Measurements from ENCODE around the gene TOP2A. TPM values are rescaled to one million over a fixed set of nuclear protein-coding genes. Genes with fewer than 3 reads are reported as not detected.
"Not testable (repeated sequence)": the region's sequence is repeated elsewhere in the genome, so short reads cannot be mapped to it uniquely, and the experiment has no call there.

Gene TOP2A
- total RNA-seq, 4 donors from 2014 or later: 11.8 to 32.2 (median 16.5) TPM

DNA sequence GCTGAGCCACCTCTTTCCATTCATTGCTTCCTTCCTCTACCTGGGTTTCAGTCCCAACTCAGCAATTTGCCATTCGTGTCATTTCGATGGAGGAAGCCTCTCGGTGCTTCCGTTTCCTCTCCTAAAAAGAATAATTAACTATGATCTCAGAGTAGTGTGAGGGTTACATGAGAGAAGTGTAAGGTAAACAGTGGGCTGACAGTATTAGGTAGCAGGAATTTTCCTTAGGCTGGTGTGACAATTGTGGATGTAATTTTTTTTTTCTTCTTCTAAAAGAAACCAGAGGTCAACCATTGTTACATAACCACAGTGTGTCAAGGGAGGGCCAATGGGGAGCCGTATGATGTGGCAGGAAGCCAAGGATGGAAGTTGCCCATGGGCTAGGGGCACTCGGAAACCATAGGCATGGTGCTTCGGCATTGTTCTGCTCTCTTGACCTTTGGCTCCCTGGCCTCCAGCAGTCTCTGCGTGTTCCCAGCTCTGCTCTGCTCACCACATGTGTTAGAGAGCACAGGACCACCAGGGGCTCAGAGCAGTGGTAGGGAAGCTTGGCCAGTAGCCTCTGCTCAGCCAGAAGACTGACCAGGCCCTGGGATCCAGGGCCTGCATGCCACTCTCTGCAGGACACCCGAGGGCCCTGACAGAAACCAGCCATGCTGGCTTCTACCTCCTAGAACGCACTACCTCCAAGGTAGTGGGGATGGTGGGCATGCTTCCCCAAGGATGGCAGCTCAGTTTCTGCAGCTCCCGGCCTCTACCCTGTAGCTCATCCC is 2.0 kb upstream of the TOP2A start:
- Histone ChIP-seq H3K36me3 (no peaks in the 10 kb centered on the region), H3K9me3 (no peaks in the 10 kb centered on the region), H3K27me3 (no peaks in the 10 kb centered on the region), H3K27ac (no peak overlapping the region), H3K4me1 (peaks cover 0 to 17% (median 0%) of the 10 kb centered on the region in 4 donors), H3K4me3 (no peak overlapping the region)
- TF ChIP-seq POLR2A (IDR thresholded peaks at IDR 0.05): no peak
- TF ChIP-seq, protein P1, sequence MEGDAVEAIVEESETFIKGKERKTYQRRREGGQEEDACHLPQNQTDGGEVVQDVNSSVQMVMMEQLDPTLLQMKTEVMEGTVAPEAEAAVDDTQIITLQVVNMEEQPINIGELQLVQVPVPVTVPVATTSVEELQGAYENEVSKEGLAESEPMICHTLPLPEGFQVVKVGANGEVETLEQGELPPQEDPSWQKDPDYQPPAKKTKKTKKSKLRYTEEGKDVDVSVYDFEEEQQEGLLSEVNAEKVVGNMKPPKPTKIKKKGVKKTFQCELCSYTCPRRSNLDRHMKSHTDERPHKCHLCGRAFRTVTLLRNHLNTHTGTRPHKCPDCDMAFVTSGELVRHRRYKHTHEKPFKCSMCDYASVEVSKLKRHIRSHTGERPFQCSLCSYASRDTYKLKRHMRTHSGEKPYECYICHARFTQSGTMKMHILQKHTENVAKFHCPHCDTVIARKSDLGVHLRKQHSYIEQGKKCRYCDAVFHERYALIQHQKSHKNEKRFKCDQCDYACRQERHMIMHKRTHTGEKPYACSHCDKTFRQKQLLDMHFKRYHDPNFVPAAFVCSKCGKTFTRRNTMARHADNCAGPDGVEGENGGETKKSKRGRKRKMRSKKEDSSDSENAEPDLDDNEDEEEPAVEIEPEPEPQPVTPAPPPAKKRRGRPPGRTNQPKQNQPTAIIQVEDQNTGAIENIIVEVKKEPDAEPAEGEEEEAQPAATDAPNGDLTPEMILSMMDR (IDR thresholded peaks at IDR 0.05): no peak
- peak in 1 of 3 donors; percentile 40 for DNase-seq

DNA sequence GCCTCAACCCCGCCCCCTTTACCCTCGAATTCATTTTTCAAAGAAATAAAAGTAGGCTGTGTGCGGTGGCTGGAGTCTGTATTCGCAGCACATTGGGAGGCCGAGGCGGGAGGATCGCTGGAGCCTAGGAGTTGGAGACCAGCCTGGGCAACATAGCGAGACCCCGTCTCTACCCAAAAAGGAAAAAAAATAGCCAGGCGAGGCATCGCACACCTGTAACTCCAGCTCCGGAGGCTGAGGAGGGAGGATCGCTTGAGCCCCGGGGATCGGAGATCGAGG is 671 bp upstream of the TOP2A start:
- Histone ChIP-seq H3K4me1 (peaks cover 0 to 17% (median 0%) of the 10 kb centered on the region in 4 donors), H3K27ac (peak overlapping the region; percentile 41 to 67 (median 60)), H3K4me3 (peak overlapping the region; percentile 52 to 90 (median 65)), H3K9me3 (no peaks in the 10 kb centered on the region), H3K36me3 (no peaks in the 10 kb centered on the region), H3K27me3 (no peaks in the 10 kb centered on the region)
- DNase-seq: peak in 2 of 3 donors; percentile 23 to 58
- TF ChIP-seq POLR2A (IDR thresholded peaks at IDR 0.05): no peak
- TF ChIP-seq, protein P1 (IDR thresholded peaks at IDR 0.05): no peak

DNA sequence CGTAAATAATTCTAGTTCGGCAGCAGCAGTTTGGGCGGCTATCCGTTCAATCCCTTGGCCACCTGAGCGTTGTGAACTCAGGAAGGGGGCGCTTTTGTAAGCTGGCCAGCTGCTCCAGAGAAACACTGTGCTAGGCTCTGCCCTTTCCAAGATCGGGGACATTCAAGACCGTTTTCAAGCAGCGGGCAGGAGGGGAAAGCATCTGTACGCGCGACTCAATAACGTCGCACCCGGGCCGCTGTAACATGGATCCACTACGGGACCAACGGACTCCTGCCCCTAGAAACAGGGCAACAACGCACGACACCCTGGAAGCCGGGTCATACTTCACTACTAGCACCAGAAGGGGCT is 463 bp downstream of the TOP2A start:
- Histone ChIP-seq H3K4me1 (peaks cover 0 to 17% (median 0%) of the 10 kb centered on the region in 4 donors), H3K9me3 (no peaks in the 10 kb centered on the region), H3K27me3 (no peaks in the 10 kb centered on the region), H3K27ac (peak overlapping the region in 2 of 4 donors; percentile 17 to 67), H3K4me3 (peak overlapping the region; percentile 52 to 90 (median 65)), H3K36me3 (no peaks in the 10 kb centered on the region)
- peak in 2 of 3 donors; percentile 22 to 48 for DNase-seq
- TF ChIP-seq, protein P1 (IDR thresholded peaks at IDR 0.05): no peak
- TF ChIP-seq POLR2A (IDR thresholded peaks at IDR 0.05): no peak

DNA sequence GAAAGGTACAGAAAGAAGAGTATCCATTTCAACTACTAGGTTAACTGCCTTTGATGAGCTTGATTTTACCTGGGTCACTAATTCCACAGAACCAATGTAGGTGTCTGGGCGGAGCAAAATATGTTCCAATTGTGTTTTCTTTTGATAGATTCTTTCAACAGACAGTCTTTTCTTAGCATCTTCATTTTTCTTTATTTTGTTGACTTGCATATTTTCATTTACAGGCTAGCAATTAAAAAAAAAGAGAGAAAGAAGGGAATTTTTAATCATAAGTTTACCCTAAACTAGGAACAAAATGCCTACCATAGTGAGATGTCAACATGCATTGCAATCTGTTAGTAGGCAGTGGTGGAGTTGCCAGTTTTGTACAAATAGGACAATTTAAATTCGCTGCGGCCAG is 1.0 kb downstream of the TOP2A start:
- Histone ChIP-seq H3K27ac (no peak overlapping the region), H3K4me3 (peak overlapping the region in 3 of 4 donors; percentile 59 to 90 (median 71)), H3K36me3 (no peaks in the 10 kb centered on the region), H3K9me3 (no peaks in the 10 kb centered on the region), H3K27me3 (no peaks in the 10 kb centered on the region), H3K4me1 (peaks cover 0 to 17% (median 0%) of the 10 kb centered on the region in 4 donors)
- no peak for DNase-seq
- TF ChIP-seq, protein P1 (IDR thresholded peaks at IDR 0.05): no peak
- TF ChIP-seq POLR2A (IDR thresholded peaks at IDR 0.05): no peak

DNA sequence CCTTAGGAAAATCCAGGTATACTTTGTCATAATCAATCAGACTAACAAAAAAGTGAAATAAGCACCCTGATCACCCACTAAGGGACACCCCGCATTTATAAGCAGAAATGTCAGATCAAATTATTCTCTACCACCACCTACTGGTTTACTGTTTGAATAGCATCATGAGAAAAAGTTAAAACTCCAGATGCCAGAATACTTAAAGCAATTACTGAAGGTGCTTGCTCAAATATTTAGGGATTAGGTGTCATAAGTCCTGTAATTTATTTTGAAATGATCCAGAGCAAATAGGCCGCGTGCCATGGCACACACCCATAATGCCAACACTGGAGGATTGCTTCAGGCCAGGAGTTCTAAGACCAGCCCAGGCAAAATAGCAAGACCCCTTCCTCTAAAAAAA is 2.3 kb downstream of the TOP2A start:
- peaks cover 0 to 17% (median 0%) of the 10 kb centered on the region in 4 donors for H3K4me1 ChIP-seq
- no peaks in the 10 kb centered on the region for H3K36me3 ChIP-seq
- no peak overlapping the region for H3K4me3 ChIP-seq
- H3K27me3 ChIP-seq: no peaks in the 10 kb centered on the region
- no peak overlapping the region for H3K27ac ChIP-seq
- no peaks in the 10 kb centered on the region for H3K9me3 ChIP-seq
- TF ChIP-seq, protein P1 (IDR thresholded peaks at IDR 0.05): peak; percentile 47 to 81 (median 74)
- TF ChIP-seq POLR2A (IDR thresholded peaks at IDR 0.05): no peak
- no peak for DNase-seq

DNA sequence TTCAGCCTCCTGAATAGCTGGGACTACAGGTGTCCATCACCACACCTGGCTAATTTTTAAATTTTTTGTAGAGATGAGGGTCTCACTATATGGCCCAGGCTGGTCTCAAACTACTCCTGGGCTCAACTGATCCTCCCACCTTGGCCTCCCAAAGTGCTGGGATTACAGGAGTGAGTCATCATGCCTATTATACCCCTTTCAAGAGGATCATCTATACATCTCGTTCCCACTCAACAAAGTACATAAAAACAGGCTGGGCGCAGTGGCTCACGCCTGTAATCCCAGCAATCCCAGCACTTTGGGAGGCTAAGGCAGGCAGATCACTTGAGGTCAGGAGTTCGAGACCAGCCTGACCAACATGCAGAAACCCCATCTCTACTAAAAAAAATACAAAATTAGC is 3.4 kb downstream of the TOP2A start:
- H3K27me3 ChIP-seq, H3K36me3 ChIP-seq, DNase-seq, H3K9me3 ChIP-seq, H3K4me3 ChIP-seq, H3K27ac ChIP-seq: not testable (repeated sequence)
- H3K4me1 ChIP-seq: peaks cover 0 to 17% (median 0%) of the 10 kb centered on the region in 4 donors
